D341Med (cell line): ENCODE data around the gene RGN.
"Not testable (repeated sequence)": the region's sequence is repeated elsewhere in the genome, so short reads cannot be mapped to it uniquely, and the experiment has no call there.

Experiments
- DNase-seq: peaks from one replicate; pipeline ENCODE4 v3.0.0; 2012; ENCODE audit warnings: low spot score

The RGN gene

DNA sequence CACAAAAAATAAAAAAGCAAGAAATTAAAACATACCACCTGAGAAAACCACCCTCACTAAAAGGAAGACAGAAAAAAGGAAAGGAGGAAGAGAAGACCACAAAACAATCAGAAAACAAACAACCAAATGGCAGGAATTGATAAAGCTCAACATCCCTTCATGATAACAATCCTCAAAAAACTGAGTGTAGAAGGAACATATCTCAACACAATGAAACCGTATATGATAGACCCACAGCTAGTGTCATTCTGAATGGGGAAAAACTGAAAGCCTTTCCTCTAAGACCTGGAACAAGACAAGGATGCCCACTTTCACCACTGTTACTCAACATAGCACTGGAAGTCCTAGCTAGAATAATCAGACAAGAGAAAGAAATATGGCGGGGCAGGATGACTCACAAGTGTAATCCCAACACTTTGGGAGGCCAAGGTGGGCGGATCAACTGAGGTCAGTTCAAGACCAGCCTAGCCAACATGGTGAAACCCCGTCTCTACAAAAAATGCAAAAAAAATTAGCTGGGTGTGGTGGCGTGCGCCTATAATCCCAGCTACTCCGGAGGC is 38.4 kb downstream of the RGN start:
- DNase-seq, result not testable (repeated sequence)

DNA sequence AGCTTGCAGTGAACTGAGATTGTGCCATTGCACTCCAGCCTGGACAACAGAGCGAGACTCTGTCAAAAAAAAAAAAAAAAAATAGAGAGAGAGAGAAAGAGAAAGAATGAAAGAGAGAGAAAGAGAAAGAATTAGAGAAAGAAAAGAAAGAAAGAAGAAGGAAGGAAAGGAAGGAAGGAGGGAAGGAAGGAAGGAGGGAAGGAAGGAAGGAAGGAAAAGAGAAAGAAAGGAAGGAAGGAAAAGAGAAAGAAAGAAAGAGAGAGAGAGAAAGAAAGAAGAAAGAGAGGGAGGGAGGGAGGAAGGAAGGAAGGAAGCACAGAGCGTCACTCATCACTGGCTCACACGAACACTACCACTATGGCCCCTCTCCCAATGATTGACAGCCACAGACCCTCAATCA is 46.2 kb downstream of the RGN start:
- DNase-seq, result not testable (repeated sequence)

DNA sequence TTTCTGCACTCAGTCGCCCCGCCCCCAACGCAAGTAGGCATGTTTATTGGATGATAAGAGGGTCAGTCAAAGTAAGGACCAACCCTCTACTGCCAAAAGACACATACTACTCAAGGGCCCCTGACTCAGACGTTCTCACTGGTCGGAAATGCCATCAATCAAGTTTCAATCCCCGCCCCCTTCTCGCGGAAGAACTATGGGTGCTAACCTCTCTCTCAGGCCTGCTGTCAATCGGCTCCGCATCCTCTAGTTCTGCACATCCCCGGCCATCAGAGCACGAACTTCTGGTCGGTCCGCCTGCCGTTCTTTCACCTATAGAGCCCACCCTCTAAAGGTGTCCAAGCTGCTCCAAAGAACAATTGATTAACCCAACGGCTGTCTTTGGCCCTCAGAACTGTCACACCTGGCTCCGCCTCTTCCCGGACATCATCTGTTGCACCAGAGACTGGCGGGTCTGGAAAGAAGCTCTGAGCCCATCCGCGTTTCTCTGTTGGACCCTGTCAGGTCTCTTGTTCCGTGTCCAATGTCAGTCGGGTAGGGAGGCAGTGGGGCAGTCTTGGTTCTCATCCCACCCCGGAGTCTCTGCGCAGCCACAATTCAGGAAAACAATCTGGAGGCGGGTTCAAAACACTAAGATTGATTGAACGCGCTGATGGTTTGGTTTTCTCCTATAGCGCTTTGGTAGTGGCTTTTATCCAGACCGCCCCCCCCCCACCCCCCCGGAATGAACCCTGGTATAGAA is 51.1 kb downstream of the RGN start:
- DNase-seq, result peak; percentile 85

DNA sequence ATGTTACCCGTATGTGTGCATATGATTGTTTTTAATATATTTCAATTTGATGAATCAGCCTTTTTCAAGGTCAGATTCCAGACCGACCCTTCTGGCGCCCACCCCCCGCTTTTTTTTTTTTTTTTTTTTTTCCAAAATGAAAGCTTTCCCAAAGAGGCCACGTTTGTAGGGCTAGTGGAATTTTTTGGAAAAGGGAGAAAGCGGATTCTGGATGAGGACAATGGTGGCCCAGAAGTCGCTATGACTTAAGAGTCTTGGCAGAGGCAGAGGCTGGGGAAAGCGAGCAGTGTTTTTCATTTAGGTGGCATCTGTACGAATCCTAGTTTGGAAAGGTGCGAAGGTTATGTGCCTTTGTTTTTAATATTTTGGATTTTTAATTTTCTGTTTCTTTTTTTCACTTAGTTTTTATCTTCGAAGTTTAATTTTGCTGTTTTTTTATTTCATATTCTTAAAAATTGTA is 51.7 kb downstream of the RGN start:
- peak; percentile 13 for DNase-seq

DNA sequence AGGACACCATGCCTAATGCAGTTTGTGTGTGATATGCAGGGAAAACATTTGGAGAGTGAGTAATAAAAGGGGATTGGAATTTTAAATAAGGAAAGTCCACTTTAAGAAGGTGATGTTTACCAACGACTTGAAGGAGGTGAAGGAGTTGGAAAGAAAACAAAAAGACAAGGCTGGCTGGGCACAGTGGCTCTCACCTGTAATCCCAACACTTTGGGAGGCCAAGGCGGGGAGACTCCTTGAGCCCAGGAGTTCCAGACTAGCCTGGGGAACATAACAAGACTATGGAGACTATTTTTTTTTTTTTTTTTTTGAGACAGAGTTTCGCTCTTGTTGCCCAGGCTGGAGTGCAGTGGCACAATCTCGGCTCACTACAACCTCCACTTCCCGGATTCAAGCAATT is 55.2 kb downstream of the RGN start:
- DNase-seq, result no peak

DNA sequence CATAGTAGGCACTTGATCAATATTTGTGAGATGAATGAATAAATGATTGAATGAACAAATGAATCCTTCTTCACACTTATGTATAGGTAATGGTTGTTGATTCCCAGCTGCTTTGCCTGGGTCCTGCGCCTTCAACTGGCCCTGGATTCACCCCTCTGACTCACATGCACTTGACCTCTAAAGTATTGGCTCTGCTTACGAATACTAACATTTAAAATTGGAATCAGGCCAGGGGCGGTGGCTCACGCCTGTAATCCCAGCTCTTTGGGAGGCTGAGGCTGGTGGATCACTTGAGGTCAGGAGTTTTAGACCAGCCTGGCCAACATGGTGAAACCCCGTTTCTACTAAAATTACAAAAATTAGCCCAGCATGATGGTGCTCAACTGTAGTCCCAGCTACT is 57.4 kb downstream of the RGN start:
- not testable (repeated sequence) for DNase-seq

DNA sequence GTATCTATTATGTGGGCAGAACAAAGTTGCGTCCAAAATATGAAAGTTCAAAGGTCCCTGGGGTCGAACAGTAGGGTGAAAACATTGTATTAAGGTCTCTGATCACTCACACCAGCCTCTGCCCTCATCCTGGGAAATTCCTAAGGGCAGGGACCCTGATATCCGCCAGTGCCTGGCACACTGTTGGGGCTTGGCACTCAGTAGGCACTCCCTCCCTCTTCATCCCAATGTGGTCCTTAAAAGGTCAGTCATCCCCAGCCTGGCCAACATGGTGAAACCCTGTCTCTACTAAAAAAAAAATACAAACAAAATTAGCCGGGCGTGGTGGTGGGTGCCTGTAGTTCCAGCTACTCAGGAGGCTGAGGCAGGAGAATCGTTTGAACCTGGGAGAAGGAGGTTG is 59.9 kb downstream of the RGN start:
- DNase-seq, result no peak
